Stimulated activated naive CD4-positive, alpha-beta T cell treated with Interleukin-2 at 50 U/mL for 16 hours (primary cell): ENCODE results near the gene TNFAIP2.

ENCODE experiments used
- DNase-seq: peaks from one replicate; lab custom pipeline; 2025; lab: John Stamatoyannopoulos, UW

TNFAIP2 gene

GRCh38 chr14:103134405-103134804 lies 11.1 kb downstream of the TNFAIP2 start:
- DNase-seq: no peak

GRCh38 chr14:103134919-103135318 lies 11.7 kb downstream of the TNFAIP2 start:
- no peak for DNase-seq

- DNase-seq: no peak
These were observed 12.3 kb downstream of the TNFAIP2 start for GRCh38 chr14:103135333-103136260.

GRCh38 chr14:103136388-103137271 lies 13.4 kb downstream of the TNFAIP2 start:
- no peak for DNase-seq

- DNase-seq: no peak
These were observed 14.5 kb downstream of the TNFAIP2 start for GRCh38 chr14:103137689-103138300.

GRCh38 chr14:103138301-103139131 lies 15.3 kb downstream of the TNFAIP2 start:
- no peak for DNase-seq

- DNase-seq: no peak
These were observed 16.1 kb downstream of the TNFAIP2 start for GRCh38 chr14:103139132-103140025.

GRCh38 chr14:103140316-103141109 lies 17.3 kb downstream of the TNFAIP2 start:
- DNase-seq: no peak

GRCh38 chr14:103141117-103141796 lies 18.0 kb downstream of the TNFAIP2 start:
- DNase-seq: no peak

- DNase-seq: no peak
These were observed 18.8 kb downstream of the TNFAIP2 start for GRCh38 chr14:103142026-103142425.

GRCh38 chr14:103142721-103143302 lies 19.6 kb downstream of the TNFAIP2 start:
- no peak for DNase-seq

GRCh38 chr14:103143506-103143905 lies 20.2 kb downstream of the TNFAIP2 start:
- no peak for DNase-seq

GRCh38 chr14:103144085-103144484 lies 20.8 kb downstream of the TNFAIP2 start:
- DNase-seq: no peak

- no peak for DNase-seq
These were observed 23.0 kb downstream of the TNFAIP2 start for GRCh38 chr14:103146141-103146709.

- DNase-seq: no peak
These were observed 26.3 kb downstream of the TNFAIP2 start for GRCh38 chr14:103149351-103150237.

- DNase-seq: no peak
These were observed 28.1 kb downstream of the TNFAIP2 start for GRCh38 chr14:103151270-103151945.

GRCh38 chr14:103155010-103155409 lies 31.7 kb downstream of the TNFAIP2 start:
- DNase-seq: no peak
